Measurements from ENCODE around the gene TTK.

TTK gene

GRCh38 chr6:80004173-80005072 lies at the start of gene TTK:
Gene TTK (plus strand): TSS chr6:80004649. CDS start chr6:80005844, 1,195 bp downstream.
- no peak for TF ChIP-seq CTCF (conservative IDR thresholded peaks at IDR 0.05; ENCODE audit: low read depth, low read length)
- H3K4me3 ChIP-seq (ENCODE audit: low read length) = peak within 1 kb of the TSS; percentile 86
- peak; percentile 83 for DNase-seq (ENCODE audit: low read depth)

- TF ChIP-seq CTCF (conservative IDR thresholded peaks at IDR 0.05; ENCODE audit: low read depth, low read length) = no peak
- no peak overlapping the region for H3K4me3 ChIP-seq (ENCODE audit: low read length)
- DNase-seq (ENCODE audit: low read depth) = no peak
These were observed 49.6 kb upstream of the TTK start for GRCh38 chr6:79954849-79955248.

GRCh38 chr6:79964607-79965081 lies 39.8 kb upstream of the TTK start:
- no peak for TF ChIP-seq CTCF (conservative IDR thresholded peaks at IDR 0.05; ENCODE audit: low read depth, low read length)
- H3K4me3 ChIP-seq (ENCODE audit: low read length) = no peak overlapping the region
- no peak for DNase-seq (ENCODE audit: low read depth)

- TF ChIP-seq CTCF (conservative IDR thresholded peaks at IDR 0.05; ENCODE audit: low read depth, low read length) = no peak
- H3K4me3 ChIP-seq (ENCODE audit: low read length) = no peak overlapping the region
- DNase-seq (ENCODE audit: low read depth) = no peak
These were observed 37.3 kb upstream of the TTK start for GRCh38 chr6:79967178-79967577.

GRCh38 chr6:79969784-79970183 lies 34.7 kb upstream of the TTK start:
- no peak for TF ChIP-seq CTCF (conservative IDR thresholded peaks at IDR 0.05; ENCODE audit: low read depth, low read length)
- no peak overlapping the region for H3K4me3 ChIP-seq (ENCODE audit: low read length)
- DNase-seq (ENCODE audit: low read depth) = no peak

GRCh38 chr6:79971193-79971592 lies 33.3 kb upstream of the TTK start:
- no peak for DNase-seq (ENCODE audit: low read depth)
- TF ChIP-seq CTCF (conservative IDR thresholded peaks at IDR 0.05; ENCODE audit: low read depth, low read length) = no peak
- H3K4me3 ChIP-seq (ENCODE audit: low read length) = no peak overlapping the region

- no peak overlapping the region for H3K4me3 ChIP-seq (ENCODE audit: low read length)
- no peak for TF ChIP-seq CTCF (conservative IDR thresholded peaks at IDR 0.05; ENCODE audit: low read depth, low read length)
- DNase-seq (ENCODE audit: low read depth) = no peak
These were observed 22.8 kb upstream of the TTK start for GRCh38 chr6:79981652-79982051.

Data from retinal pigment epithelial cell (primary cell).